WTC11 (cell line): ENCODE results near the gene TTC28. TPM values are rescaled to one million over a fixed set of nuclear protein-coding genes. Genes with fewer than 3 reads are reported as not detected.
A peak's percentile ranks its signal among the peaks of the same experiment; 100 is the strongest.

Experiments
- ATAC-seq: fragments of 200-7000 bp; cut with Tn5 transposase; 2 replicates; pipeline ENCODE4 v1.10.0; 2021; ENCODE audit warnings: mild to moderate bottlenecking, moderate library complexity
- CTCF ChIA-PET: fragments of 300-600 bp; sonication (Branson Sonifier 250); formaldehyde crosslinking; loops from one replicate; lab custom pipeline; 2021; ENCODE audit warnings: antibody characterized with exemption; lab: Charles Lee
- POLR2A ChIA-PET: fragments of 350-600 bp; sonication (Branson Sonifier 250); formaldehyde crosslinking; loops from one replicate; lab custom pipeline; 2021; ENCODE audit warnings: antibody characterized with exemption; lab: Charles Lee
- DNase-seq: peaks from one replicate; pipeline ENCODE4 v3.0.0; 2021; ENCODE audit warnings: low spot score
- H3K27ac Mint-ChIP-seq: 2 replicates; pipeline ENCODE4 v1.8.0; 2021; ENCODE audit warnings: mixed read lengths
- H3K27me3 Mint-ChIP-seq: 2 replicates; pipeline ENCODE4 v1.8.0; 2021; ENCODE audit warnings: low read depth, mild to moderate bottlenecking, moderate library complexity, mixed read lengths
- H3K36me3 Mint-ChIP-seq: 2 replicates; pipeline ENCODE4 v1.8.0; 2021; ENCODE audit warnings: mixed read lengths
- H3K4me1 Mint-ChIP-seq: 2 replicates; pipeline ENCODE4 v1.8.0; 2022; ENCODE audit warnings: mixed read lengths
- H3K4me3 Mint-ChIP-seq: 2 replicates; pipeline ENCODE4 v1.8.0; 2021; ENCODE audit warnings: mild to moderate bottlenecking, moderate library complexity, mixed read lengths
- H3K9me3 Mint-ChIP-seq: 2 replicates; pipeline ENCODE4 v1.8.0; 2021; ENCODE audit warnings: mixed read lengths
- ARID4B ChIP-seq: sonication (generic); formaldehyde crosslinking; IDR thresholded peaks from 2 replicates; pipeline ENCODE4 v1.8.0; 2023; ENCODE audit warnings: missing genetic modification reagents, mild to moderate bottlenecking, borderline replicate concordance
- E2F4 ChIP-seq: sonication (generic); formaldehyde crosslinking; IDR thresholded peaks from 2 replicates; pipeline ENCODE4 v1.8.1; 2022; ENCODE audit warnings: low read depth, mild to moderate bottlenecking, moderate library complexity, missing genetic modification reagents, borderline replicate concordance
- FOXJ3 ChIP-seq: sonication (generic); formaldehyde crosslinking; IDR thresholded peaks from 2 replicates; pipeline ENCODE4 v1.9.0; 2021; ENCODE audit warnings: missing genetic modification reagents, mild to moderate bottlenecking, borderline replicate concordance
- HMGXB4 ChIP-seq: sonication (generic); formaldehyde crosslinking; IDR thresholded peaks from 2 replicates; pipeline ENCODE4 v1.8.1; 2023; ENCODE audit warnings: mild to moderate bottlenecking, moderate library complexity, missing genetic modification reagents
- SMAD3 ChIP-seq: sonication (generic); formaldehyde crosslinking; IDR thresholded peaks from 2 replicates; pipeline ENCODE4 v1.8.0; 2022; ENCODE audit warnings: missing genetic modification reagents, mild to moderate bottlenecking, borderline replicate concordance
- SOX15 ChIP-seq: fragments of 250-450 bp; sonication (Bioruptor Pico); IDR thresholded peaks from 2 replicates; pipeline ENCODE4 v1.9.0; 2021; ENCODE audit warnings: mild to moderate bottlenecking
- TCF7 ChIP-seq: sonication (generic); formaldehyde crosslinking; IDR thresholded peaks from 2 replicates; pipeline ENCODE4 v1.8.0; 2022; ENCODE audit warnings: mild to moderate bottlenecking, low read depth, missing genetic modification reagents, moderate library complexity
- ZBTB21 ChIP-seq: sonication (generic); formaldehyde crosslinking; IDR thresholded peaks from 2 replicates; pipeline ENCODE4 v1.8.1; 2023; ENCODE audit warnings: mild to moderate bottlenecking, missing genetic modification reagents, borderline replicate concordance
- ZNF317 ChIP-seq: sonication (generic); formaldehyde crosslinking; IDR thresholded peaks from 2 replicates; pipeline ENCODE4 v1.8.1; 2023; ENCODE audit warnings: low read depth, mild to moderate bottlenecking, moderate library complexity, missing genetic modification reagents, borderline replicate concordance
- ZNF396 ChIP-seq: fragments of 250-450 bp; sonication (Bioruptor Pico); IDR thresholded peaks from 2 replicates; pipeline ENCODE4 v1.8.0; 2021; ENCODE audit warnings: mild to moderate bottlenecking, moderate library complexity, borderline replicate concordance
- ZNF416 ChIP-seq: fragments of 250-450 bp; sonication (Bioruptor Pico); IDR thresholded peaks from 2 replicates; pipeline ENCODE4 v1.9.0; 2021; ENCODE audit warnings: mild to moderate bottlenecking, inconsistent platforms
- ZNF532 ChIP-seq: fragments of 250-450 bp; sonication (Bioruptor Pico); IDR thresholded peaks from 2 replicates; pipeline ENCODE4 v1.9.0; 2021; ENCODE audit warnings: mild to moderate bottlenecking, borderline replicate concordance
- total RNA-seq: library from RNA; stranded (reverse); gene quantifications from 3 replicates; pipeline ENCODE4 v1.2.3, GENCODE V29; 2021
- TF ChIP-seq, protein P1 (sequence below): sonication (generic); formaldehyde crosslinking; conservative IDR thresholded peaks from 2 replicates; pipeline ENCODE4 v1.8.1; 2022; ENCODE audit warnings: mild to moderate bottlenecking, missing genetic modification reagents
- TF ChIP-seq, protein P2 (sequence below): fragments of 250-450 bp; sonication (Bioruptor Pico); IDR thresholded peaks from 2 replicates; pipeline ENCODE4 v1.9.0; 2021; ENCODE audit warnings: moderate library complexity, mild to moderate bottlenecking, inconsistent platforms, borderline replicate concordance

Gene TTC28
- total RNA-seq, 1 experiment from 2014 or later = 13.0 TPM

DNA sequence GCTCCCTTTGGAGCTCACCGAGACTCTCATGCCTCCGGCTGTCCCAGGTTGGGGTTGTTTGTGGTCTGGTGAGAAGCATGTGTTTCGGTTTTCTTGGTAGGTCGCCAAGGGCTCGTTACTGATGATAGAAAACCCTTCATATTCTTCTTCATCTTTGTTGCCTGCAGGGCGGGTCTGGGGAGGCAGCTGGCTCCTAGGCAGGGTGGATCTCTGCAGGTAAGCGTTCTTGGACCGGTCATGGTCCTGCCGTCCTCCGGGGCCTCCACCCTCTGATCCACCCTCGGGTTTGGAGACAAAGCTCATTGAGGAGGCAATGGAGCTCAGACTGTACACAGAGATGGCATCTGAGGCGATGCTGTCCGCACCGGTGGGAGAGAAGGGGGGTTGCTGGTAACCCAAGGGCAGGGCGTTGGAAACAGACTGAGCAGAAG, 696.3 kb downstream of the TTC28 start:
- ChIA-PET CTCF (no interaction called here), POLR2A (no interaction called here)
- TF ChIP-seq ZNF317 (CRISPR knock-in tag) = no peak
- TF ChIP-seq, protein P1, sequence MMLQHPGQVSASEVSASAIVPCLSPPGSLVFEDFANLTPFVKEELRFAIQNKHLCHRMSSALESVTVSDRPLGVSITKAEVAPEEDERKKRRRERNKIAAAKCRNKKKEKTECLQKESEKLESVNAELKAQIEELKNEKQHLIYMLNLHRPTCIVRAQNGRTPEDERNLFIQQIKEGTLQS = no peak
- no peak for TF ChIP-seq ARID4B (CRISPR knock-in tag)
- TF ChIP-seq HMGXB4 (CRISPR knock-in tag) = no peak
- no peak for TF ChIP-seq ZNF532 (CRISPR knock-in tag)
- TF ChIP-seq ZNF416 (CRISPR knock-in tag) = no peak
- TF ChIP-seq, protein P2, sequence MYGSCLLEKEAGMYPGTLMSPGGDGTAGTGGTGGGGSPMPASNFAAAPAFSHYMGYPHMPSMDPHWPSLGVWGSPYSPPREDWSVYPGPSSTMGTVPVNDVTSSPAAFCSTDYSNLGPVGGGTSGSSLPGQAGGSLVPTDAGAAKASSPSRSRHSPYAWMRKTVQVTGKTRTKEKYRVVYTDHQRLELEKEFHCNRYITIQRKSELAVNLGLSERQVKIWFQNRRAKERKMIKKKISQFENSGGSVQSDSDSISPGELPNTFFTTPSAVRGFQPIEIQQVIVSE = no peak
- no peak for TF ChIP-seq TCF7
- no peak for TF ChIP-seq ZBTB21
- TF ChIP-seq SOX15 (CRISPR knock-in tag) = no peak
- no peak for TF ChIP-seq ZNF396 (CRISPR knock-in tag)
- TF ChIP-seq SMAD3 = no peak
- TF ChIP-seq FOXJ3 = no peak
- no peak for TF ChIP-seq E2F4 (CRISPR knock-in tag)
- Mint-ChIP-seq H3K27me3 (no peaks in the 10 kb centered on the region), H3K9me3 (no peaks in the 10 kb centered on the region), H3K27ac (peak overlapping the region; percentile 57; the same call in 1 of the 2 replicates), H3K36me3 (peaks cover 12% of the 10 kb centered on the region; the same call in 1 of the 2 replicates), H3K4me1 (peaks cover 16% of the 10 kb centered on the region), H3K4me3 (no peak overlapping the region)
- no peak for ATAC-seq
- DNase-seq = no peak
